ENCODE measurements around the gene KLF16. TPM values are rescaled to one million over a fixed set of nuclear protein-coding genes. Genes with fewer than 3 reads are reported as not detected.

The KLF16 gene
- total and polyA plus RNA-seq, 3 donors from 2014 or later: 13.3 to 26.5 (median 14.7) TPM

- TF ChIP-seq CTCF (IDR thresholded peaks at IDR 0.05) (peak; percentile 94 to 98 (median 95)), POLR2A (IDR thresholded peaks at IDR 0.05) (no peak)
- H3K4me3 ChIP-seq: peak within 1 kb of the TSS; percentile 97 to 99
- H3K27ac ChIP-seq: peak within 1 kb of the TSS; percentile 99
- WGBS, 2 donors: 4% methylated on average over 25 to 41 of the region's 60 CpGs
- peaks cover 43% of the 10 kb centered on the region for H3K4me1 ChIP-seq
- intact Hi-C loops (cut with DNase I; ENCODE audit: low total_unique reads): no loop called here
- H3K36me3 ChIP-seq (ENCODE audit: low read depth, missing control alignments): no peaks in the 10 kb centered on the region
- H3K9me3 ChIP-seq: no peaks in the 10 kb centered on the region
- peak; percentile 97 for DNase-seq
- no peaks in the 10 kb centered on the region for H3K27me3 ChIP-seq
Measured at GRCh38 chr19:1848399-1849131, 14.8 kb downstream of the KLF16 start, which contains the start of gene REXO1. Gene REXO1 (minus strand): TSS chr19:1848483. CDS start chr19:1848358, 125 bp downstream.

DNA sequence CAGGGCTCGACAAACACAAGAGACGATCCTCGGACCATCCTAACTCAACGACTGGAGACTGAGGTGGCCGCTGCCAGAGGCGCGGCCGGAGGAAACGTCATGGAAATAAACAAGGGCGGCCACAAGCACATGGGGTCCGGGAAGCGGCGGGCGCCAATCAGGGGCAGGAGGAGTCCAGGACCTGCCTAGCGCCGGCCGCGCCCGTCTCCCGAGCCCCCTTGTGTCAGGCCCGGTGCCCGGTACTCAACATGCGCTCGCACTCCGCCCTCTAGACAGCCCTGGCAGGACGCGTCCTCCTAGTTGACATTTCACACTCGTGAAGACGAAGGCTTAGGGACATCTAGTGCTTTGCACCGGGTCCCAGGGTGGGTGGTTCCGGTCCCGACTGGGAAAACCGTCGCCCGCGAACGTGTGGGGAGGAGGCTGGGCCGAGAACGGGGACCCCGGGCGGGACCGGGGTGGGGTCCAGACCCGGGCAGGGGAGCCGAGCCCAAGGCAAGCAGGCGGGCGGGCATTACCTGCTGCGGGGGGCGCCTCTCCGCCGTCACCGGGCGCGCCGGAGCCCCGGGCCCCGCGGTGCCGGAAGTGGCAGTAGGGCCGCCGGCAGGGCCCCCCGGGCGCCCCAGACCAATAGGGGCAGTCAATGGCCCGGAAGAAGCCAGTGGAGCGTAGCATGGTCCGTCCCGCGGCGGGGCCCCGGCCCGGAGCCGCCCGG, 15.5 kb downstream of the KLF16 start:
- WGBS, 2 donors: 0% methylated on average over 68 of the region's 72 CpGs; no CpG with 5 or more reads in 1 of the 2 donors
- peak overlapping the region; percentile 99 for H3K27ac ChIP-seq
- H3K36me3 ChIP-seq (ENCODE audit: low read depth, missing control alignments): no peaks in the 10 kb centered on the region
- peak; percentile 66 for DNase-seq
- H3K4me3 ChIP-seq: peak overlapping the region; percentile 97 to 99
- H3K9me3 ChIP-seq: no peaks in the 10 kb centered on the region
- TF ChIP-seq CTCF (IDR thresholded peaks at IDR 0.05) (no peak), POLR2A (IDR thresholded peaks at IDR 0.05) (no peak)
- peaks cover 47% of the 10 kb centered on the region for H3K4me1 ChIP-seq
- intact Hi-C loops (cut with DNase I; ENCODE audit: low total_unique reads): no loop called here
- H3K27me3 ChIP-seq: no peaks in the 10 kb centered on the region

DNA sequence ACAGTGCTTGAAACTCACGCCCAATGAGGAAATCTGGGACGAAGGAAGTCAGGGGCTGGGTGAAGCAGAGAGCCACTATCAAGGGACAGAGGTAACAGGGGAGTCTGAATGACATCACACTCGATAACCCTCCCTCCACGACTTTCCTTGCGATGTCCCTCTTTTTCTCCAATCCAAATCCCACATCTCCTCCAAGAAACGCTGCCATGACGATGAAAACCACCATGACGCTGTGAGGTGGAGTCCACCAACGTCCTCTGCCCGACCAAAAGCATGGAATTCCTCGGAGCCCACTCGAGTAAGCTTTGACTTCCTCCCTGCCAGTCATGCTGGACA, 16.1 kb downstream of the KLF16 start:
- Histone ChIP-seq H3K4me3 (peak overlapping the region; percentile 97 to 99), H3K36me3 (ENCODE audit: low read depth, missing control alignments) (no peaks in the 10 kb centered on the region), H3K27ac (peak overlapping the region; percentile 99), H3K4me1 (peaks cover 47% of the 10 kb centered on the region), H3K27me3 (no peaks in the 10 kb centered on the region), H3K9me3 (no peaks in the 10 kb centered on the region)
- TF ChIP-seq CTCF (IDR thresholded peaks at IDR 0.05): no peak
- no peak for TF ChIP-seq POLR2A (IDR thresholded peaks at IDR 0.05)
- intact Hi-C loops (cut with DNase I; ENCODE audit: low total_unique reads): no loop called here
- 4 to 5% methylated on average over 12 of the region's 12 CpGs for WGBS, 2 donors
- no peak for DNase-seq

- Histone ChIP-seq H3K4me3 (peak overlapping the region in 1 of 2 donors; percentile 97), H3K36me3 (ENCODE audit: low read depth, missing control alignments) (no peaks in the 10 kb centered on the region), H3K4me1 (peaks cover 48% of the 10 kb centered on the region), H3K27ac (peak overlapping the region in 1 of 2 donors; percentile 99), H3K27me3 (no peaks in the 10 kb centered on the region), H3K9me3 (no peaks in the 10 kb centered on the region)
- intact Hi-C loops (cut with DNase I; ENCODE audit: low total_unique reads): no loop called here
- TF ChIP-seq CTCF (IDR thresholded peaks at IDR 0.05): no peak
- no peak for TF ChIP-seq POLR2A (IDR thresholded peaks at IDR 0.05)
- DNase-seq: no peak
- 32 to 51% methylated on average over 29 of the region's 29 CpGs for WGBS, 2 donors
Measured at GRCh38 chr19:1846517-1847204, 16.7 kb downstream of the KLF16 start.

Data from testis (tissue), 3 donors.